Ascending aorta (tissue), 2 donors: ENCODE measurements around the gene HTR3B. TPM values are rescaled to one million over a fixed set of nuclear protein-coding genes. Genes with fewer than 3 reads are reported as not detected.

Experiments
- DNase-seq, 2 donors: peaks; one replicate each; pipeline ENCODE4 v3.0.0-alpha.2; 2019; ENCODE audit warnings: low spot score in 2 of 2
- H3K27ac ChIP-seq, 2 donors: fragments of 200-600 bp; sonication (generic); one replicate each; pipeline ENCODE4 v1.5.1; 2016 to 2017; ENCODE audit warnings: mild to moderate bottlenecking in 1 of 2
- H3K27me3 ChIP-seq: fragments of 200-600 bp; sonication (generic); one replicate; pipeline ENCODE4 v1.5.1; 2017
- H3K36me3 ChIP-seq, 2 donors: fragments of 200-600 bp; sonication (generic); one replicate each; pipeline ENCODE4 v1.5.1; 2016
- H3K4me1 ChIP-seq, 2 donors: fragments of 200-600 bp; sonication (generic); one replicate each; pipeline ENCODE4 v1.5.1; 2016 to 2017; ENCODE audit warnings: mild to moderate bottlenecking in 1 of 2
- H3K4me3 ChIP-seq, 2 donors: fragments of 200-600 bp; sonication (generic); one replicate each; pipeline ENCODE4 v1.5.1; 2016 to 2017; ENCODE audit warnings: mild to moderate bottlenecking in 1 of 2
- H3K9me3 ChIP-seq, 2 donors: fragments of 200-600 bp; sonication (generic); one replicate each; pipeline ENCODE4 v1.5.1; 2016
- intact Hi-C: fragments of 100-400 bp; cut with DNase I; formaldehyde crosslinking; loops from one replicate; pipeline ENCODE4 v1.15.1; 2023
- total RNA-seq: library from RNA; depleted of rRNA; stranded (reverse); fragments of >200 nt; gene quantifications from one replicate; pipeline ENCODE4 v1.1.0, GENCODE V29; 2016
- TF ChIP-seq, protein P1 (sequence below), 3 experiments: fragments of 200-600 bp in 2 of 3; fragments of 450-650 bp in 1 of 3; sonication (generic) in 2 of 3; IDR thresholded peaks; one replicate each; pipeline ENCODE4 v1.5.1; 2016 to 2019; ENCODE audit warnings: antibody characterized with exemption in 3 of 3, mild to moderate bottlenecking in 1 of 3, moderate library complexity in 1 of 3

The HTR3B gene
- total RNA-seq, 1 donor from 2014 or later = not detected

DNA sequence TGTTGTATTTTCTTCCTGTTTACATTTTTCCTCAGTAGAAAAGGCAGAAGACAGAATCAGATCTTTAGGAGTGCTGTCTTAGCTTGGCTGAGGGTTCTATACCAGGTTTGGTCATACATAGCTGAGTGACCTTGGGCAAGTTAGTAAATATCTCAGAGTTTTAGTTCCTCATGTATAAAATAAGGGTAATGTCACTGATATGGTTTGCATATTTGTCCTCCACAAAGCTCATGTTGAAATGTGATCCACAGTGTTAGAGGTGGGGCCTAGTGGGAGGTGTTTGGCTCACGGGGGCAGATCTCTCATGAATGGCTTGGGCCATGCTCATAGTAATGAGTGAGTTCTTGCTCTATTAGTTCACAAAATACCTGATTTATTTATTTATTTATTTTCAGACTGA is 62.8 kb downstream of the HTR3B start:
- DNase-seq = no peak
- no peaks in the 10 kb centered on the region for H3K36me3 ChIP-seq
- H3K4me3 ChIP-seq = no peak overlapping the region
- no peak overlapping the region for H3K27ac ChIP-seq
- no peaks in the 10 kb centered on the region for H3K4me1 ChIP-seq
- TF ChIP-seq, protein P1, sequence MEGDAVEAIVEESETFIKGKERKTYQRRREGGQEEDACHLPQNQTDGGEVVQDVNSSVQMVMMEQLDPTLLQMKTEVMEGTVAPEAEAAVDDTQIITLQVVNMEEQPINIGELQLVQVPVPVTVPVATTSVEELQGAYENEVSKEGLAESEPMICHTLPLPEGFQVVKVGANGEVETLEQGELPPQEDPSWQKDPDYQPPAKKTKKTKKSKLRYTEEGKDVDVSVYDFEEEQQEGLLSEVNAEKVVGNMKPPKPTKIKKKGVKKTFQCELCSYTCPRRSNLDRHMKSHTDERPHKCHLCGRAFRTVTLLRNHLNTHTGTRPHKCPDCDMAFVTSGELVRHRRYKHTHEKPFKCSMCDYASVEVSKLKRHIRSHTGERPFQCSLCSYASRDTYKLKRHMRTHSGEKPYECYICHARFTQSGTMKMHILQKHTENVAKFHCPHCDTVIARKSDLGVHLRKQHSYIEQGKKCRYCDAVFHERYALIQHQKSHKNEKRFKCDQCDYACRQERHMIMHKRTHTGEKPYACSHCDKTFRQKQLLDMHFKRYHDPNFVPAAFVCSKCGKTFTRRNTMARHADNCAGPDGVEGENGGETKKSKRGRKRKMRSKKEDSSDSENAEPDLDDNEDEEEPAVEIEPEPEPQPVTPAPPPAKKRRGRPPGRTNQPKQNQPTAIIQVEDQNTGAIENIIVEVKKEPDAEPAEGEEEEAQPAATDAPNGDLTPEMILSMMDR (IDR thresholded peaks at IDR 0.05) = no peak
- intact Hi-C loops = no loop called here
- H3K9me3 ChIP-seq = no peaks in the 10 kb centered on the region
- no peaks in the 10 kb centered on the region for H3K27me3 ChIP-seq

DNA sequence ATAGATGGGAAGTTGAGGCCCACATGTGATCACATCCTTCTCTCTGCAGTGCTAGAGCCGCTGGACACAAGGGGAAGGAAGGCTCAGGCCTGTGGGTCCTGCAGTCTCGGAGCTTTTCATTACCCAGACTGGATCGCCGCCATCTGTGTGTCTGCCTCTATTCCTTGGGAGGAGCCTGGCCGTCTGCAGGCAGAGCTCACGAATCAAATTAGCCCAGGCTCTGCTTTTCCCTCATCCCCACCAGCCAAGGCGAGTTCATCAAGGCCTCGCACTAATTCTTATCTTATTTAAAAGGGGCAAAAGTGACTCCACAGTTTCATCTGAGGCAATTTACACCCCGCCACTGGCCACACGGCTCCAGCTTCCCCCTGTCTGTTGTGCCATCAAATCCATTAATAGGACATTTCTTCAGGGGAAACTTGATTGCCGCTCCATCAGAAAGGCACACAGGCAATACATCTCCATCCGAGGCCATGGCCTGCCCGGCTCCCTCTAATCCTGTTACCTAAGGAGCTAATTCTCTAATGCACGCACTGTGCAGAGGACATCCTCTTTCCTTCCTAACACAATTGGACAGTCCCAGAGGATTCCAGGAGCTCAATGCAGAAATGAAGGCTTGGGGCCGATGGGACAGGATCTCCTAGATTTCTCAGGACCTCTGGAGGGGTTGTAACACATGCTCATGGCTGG is 67.1 kb downstream of the HTR3B start:
- Histone ChIP-seq H3K4me3 (no peak overlapping the region), H3K27me3 (no peaks in the 10 kb centered on the region), H3K27ac (no peak overlapping the region), H3K4me1 (no peaks in the 10 kb centered on the region), H3K36me3 (no peaks in the 10 kb centered on the region), H3K9me3 (no peaks in the 10 kb centered on the region)
- no peak for DNase-seq
- intact Hi-C loops = no loop called here
- TF ChIP-seq, protein P1 (IDR thresholded peaks at IDR 0.05) = no peak

GRCh38 chr11:113974741-113975470 is 70.3 kb downstream of the HTR3B start, which contains the start of gene HTR3A:
TSS of gene HTR3A (plus strand) at chr11:113975108. CDS start at chr11:113975326, 218 bp downstream.
- no peaks in the 10 kb centered on the region for H3K9me3 ChIP-seq
- H3K27ac ChIP-seq = no peak within 1 kb of the TSS
- no peak within 1 kb of the TSS for H3K4me3 ChIP-seq
- intact Hi-C loops = no loop called here
- no peaks in the 10 kb centered on the region for H3K27me3 ChIP-seq
- no peak for DNase-seq
- no peaks in the 10 kb centered on the region for H3K36me3 ChIP-seq
- H3K4me1 ChIP-seq = no peaks in the 10 kb centered on the region
- TF ChIP-seq, protein P1 (IDR thresholded peaks at IDR 0.05) = no peak

DNA sequence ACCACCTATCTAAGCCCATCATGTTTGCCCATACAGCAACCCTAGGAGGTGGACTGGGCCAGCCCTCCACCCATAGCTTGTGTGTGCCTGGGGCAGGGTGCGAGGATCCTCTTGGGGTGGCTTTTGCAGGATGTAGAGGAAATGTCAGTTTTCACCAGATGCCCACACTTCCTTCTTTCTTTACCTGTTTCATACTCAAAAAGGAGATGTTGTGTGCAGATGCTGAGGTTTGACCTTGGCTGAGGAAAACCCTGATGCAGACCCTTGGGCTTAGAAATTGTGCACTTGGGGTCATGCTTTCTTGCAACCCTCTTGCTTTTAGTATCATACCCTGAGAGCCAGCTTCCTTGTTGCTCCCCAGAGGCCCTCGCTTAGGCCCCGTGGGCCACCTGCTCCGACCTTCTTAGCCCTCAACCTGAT is 72.5 kb downstream of the HTR3B start:
- Histone ChIP-seq H3K27ac (no peak overlapping the region), H3K4me3 (no peak overlapping the region), H3K27me3 (no peaks in the 10 kb centered on the region), H3K9me3 (no peaks in the 10 kb centered on the region), H3K4me1 (no peaks in the 10 kb centered on the region), H3K36me3 (no peaks in the 10 kb centered on the region)
- no peak for DNase-seq
- intact Hi-C loops = no loop called here
- TF ChIP-seq, protein P1 (IDR thresholded peaks at IDR 0.05) = no peak

- Histone ChIP-seq H3K27ac (no peak overlapping the region), H3K36me3 (no peaks in the 10 kb centered on the region), H3K4me3 (no peak overlapping the region), H3K9me3 (no peaks in the 10 kb centered on the region), H3K27me3 (no peaks in the 10 kb centered on the region), H3K4me1 (no peaks in the 10 kb centered on the region)
- intact Hi-C loops = no loop called here
- no peak for DNase-seq
- TF ChIP-seq, protein P1 (IDR thresholded peaks at IDR 0.05) = no peak
These were observed 73.1 kb downstream of the HTR3B start for GRCh38 chr11:113977701-113978100.
